MCF 10A (cell line): ENCODE measurements around the gene C6orf62. TPM values are rescaled to one million over a fixed set of nuclear protein-coding genes. Genes with fewer than 3 reads are reported as not detected.

Source experiments
- BruUV-seq: library from RNA; stranded (reverse); fragments of 400-500 nt; replicated peaks from 2 replicates; lab custom pipeline; 2021; lab: Mats Ljungman, UMichigan
- CTCF ChIA-PET: fragments of 300-600 bp; sonication (Branson Sonifier 250); formaldehyde crosslinking; extraction: SDS; loops from one replicate; lab custom pipeline; 2021; ENCODE audit warnings: antibody characterized with exemption, inconsistent platforms; lab: Yijun Ruan, JAX
- POLR2A ChIA-PET: fragments of 300-600, 350-650 bp; sonication (Branson Sonifier 250); formaldehyde crosslinking; extraction: SDS; loops from one replicate; lab custom pipeline; 2020; ENCODE audit warnings: antibody characterized with exemption, inconsistent platforms; lab: Yijun Ruan, JAX
- DNase-seq: peaks from one replicate; pipeline ENCODE4 v3.0.0-alpha.2; 2018; ENCODE audit not compliant: unreplicated experiment
- H3K27ac Mint-ChIP-seq: one replicate; pipeline ENCODE4 v1.8.0; 2022; ENCODE audit warnings: mild to moderate bottlenecking, low read depth, mixed read lengths; ENCODE audit not compliant: unreplicated experiment
- H3K27me3 Mint-ChIP-seq: one replicate; pipeline ENCODE4 v1.8.0; 2022; ENCODE audit warnings: mixed read lengths; ENCODE audit not compliant: insufficient read depth, unreplicated experiment
- H3K36me3 Mint-ChIP-seq: one replicate; pipeline ENCODE4 v1.8.0; 2022; ENCODE audit warnings: mild to moderate bottlenecking, moderate library complexity, mixed read lengths; ENCODE audit not compliant: insufficient read depth, unreplicated experiment
- H3K4me1 Mint-ChIP-seq: one replicate; pipeline ENCODE4 v1.8.0; 2022; ENCODE audit warnings: mixed read lengths; ENCODE audit not compliant: insufficient read depth, unreplicated experiment
- H3K4me3 Mint-ChIP-seq: one replicate; pipeline ENCODE4 v1.8.0; 2022; ENCODE audit warnings: mild to moderate bottlenecking, moderate library complexity, mixed read lengths; ENCODE audit not compliant: unreplicated experiment
- H3K9me3 Mint-ChIP-seq: one replicate; pipeline ENCODE4 v1.8.0; 2022; ENCODE audit warnings: mixed read lengths; ENCODE audit not compliant: unreplicated experiment
- CTCF ChIP-seq: fragments of 200-600 bp; IDR thresholded peaks from one replicate; pipeline ENCODE4 v1.8.0; 2022; ENCODE audit warnings: antibody characterized with exemption, mild to moderate bottlenecking; ENCODE audit not compliant: unreplicated experiment
- intact Hi-C: fragments of 100-400 bp; cut with micrococcal nuclease; formaldehyde crosslinking; loops from 2 replicates; pipeline ENCODE4 v1.14.1; 2022
- total RNA-seq: library from RNA; stranded (reverse); gene quantifications from 2 replicates; pipeline ENCODE4 v1.2.3, GENCODE V29; 2022

Gene C6orf62
- total RNA-seq, 1 experiment from 2014 or later: 96.2 TPM

- no peak overlapping the region for H3K4me3 Mint-ChIP-seq
- peak overlapping the region; percentile 35 for H3K27ac Mint-ChIP-seq
- H3K9me3 Mint-ChIP-seq: no peaks in the 10 kb centered on the region
- H3K27me3 Mint-ChIP-seq: no peaks in the 10 kb centered on the region
- BruUV-seq: no TSS peak
- CTCF ChIA-PET: no interaction called here
- no peak for DNase-seq
- POLR2A ChIA-PET: interaction anchor here (1.3 to 1.7 kb wide), 2 partner anchors 14 to 36 kb away, joined by 4 to 8 read pairs; partner anchors contain the start of gene KIAA0319
- intact Hi-C loops: no loop called here
- H3K36me3 Mint-ChIP-seq: peaks cover 58% of the 10 kb centered on the region
- peaks cover 18% of the 10 kb centered on the region for H3K4me1 Mint-ChIP-seq
- no peak for TF ChIP-seq CTCF
Observed at GRCh38 chr6:24660105-24660504, 58.8 kb downstream of the C6orf62 start.

- Mint-ChIP-seq H3K9me3 (no peaks in the 10 kb centered on the region), H3K36me3 (peaks cover 58% of the 10 kb centered on the region), H3K4me1 (peaks cover 13% of the 10 kb centered on the region), H3K27ac (peak overlapping the region; percentile 35), H3K27me3 (no peaks in the 10 kb centered on the region), H3K4me3 (no peak overlapping the region)
- no peak for TF ChIP-seq CTCF
- intact Hi-C loops: no loop called here
- BruUV-seq: TSS peak; percentile 47
- ChIA-PET CTCF (no interaction called here), POLR2A (interaction anchor here (1.3 to 1.7 kb wide), 2 partner anchors 13 to 35 kb away, joined by 4 to 8 read pairs; partner anchors contain the start of gene KIAA0319)
- peak; percentile 23 for DNase-seq
Observed at GRCh38 chr6:24659561-24659960, 59.4 kb downstream of the C6orf62 start.

- no TSS peak for BruUV-seq
- no peak for TF ChIP-seq CTCF
- Mint-ChIP-seq H3K4me1 (peaks cover 10% of the 10 kb centered on the region), H3K4me3 (no peak overlapping the region), H3K27me3 (no peaks in the 10 kb centered on the region), H3K36me3 (peaks cover 58% of the 10 kb centered on the region), H3K27ac (peak overlapping the region; percentile 35), H3K9me3 (no peaks in the 10 kb centered on the region)
- peak; percentile 82 for DNase-seq
- ChIA-PET CTCF (interaction anchor here (1.1 kb wide), 1 partner anchor 37 kb away, joined by 3 read pairs; no protein-coding TSS in a partner anchor), POLR2A (interaction anchor here (1.3 to 1.7 kb wide), 2 partner anchors 13 to 34 kb away, joined by 4 to 8 read pairs; partner anchors contain the start of gene KIAA0319)
- intact Hi-C loops: no loop called here
Observed at GRCh38 chr6:24658573-24659560, 60.1 kb downstream of the C6orf62 start.

GRCh38 chr6:24655215-24655614 is 63.7 kb downstream of the C6orf62 start:
- H3K4me3 Mint-ChIP-seq: no peak overlapping the region
- H3K4me1 Mint-ChIP-seq: peaks cover 10% of the 10 kb centered on the region
- no peaks in the 10 kb centered on the region for H3K9me3 Mint-ChIP-seq
- no peak for TF ChIP-seq CTCF
- no TSS peak for BruUV-seq
- ChIA-PET CTCF (interaction anchor here (1.0 to 1.7 kb wide), 3 partner anchors 9 to 70 kb away, joined by 3 to 7 read pairs (median 4); partner anchors contain the start of gene KIAA0319), POLR2A (interaction anchor here (2.7 kb wide), 1 partner anchor 11 kb away, joined by 22 read pairs; the partner anchor contains the start of genes ACOT13 and TDP2)
- H3K27ac Mint-ChIP-seq: no peak overlapping the region
- intact Hi-C loops: no loop called here
- peaks cover 61% of the 10 kb centered on the region for H3K36me3 Mint-ChIP-seq
- DNase-seq: no peak
- no peaks in the 10 kb centered on the region for H3K27me3 Mint-ChIP-seq
